GM20000 (cell line): ENCODE measurements around the gene FKBP4.
A peak's percentile ranks its signal among the peaks of the same experiment; 100 is the strongest.

ENCODE experiments used
- DNase-seq: peaks from one replicate; pipeline ENCODE4 v3.0.0; 2012; ENCODE audit warnings: low spot score
- TF ChIP-seq, protein P1 (sequence below): IDR thresholded peaks from 2 replicates; pipeline ENCODE4 v1.5.1; 2012; ENCODE audit warnings: mild to moderate bottlenecking, control low read depth; ENCODE audit errors: extremely low read depth, missing control alignments

Gene FKBP4

DNA sequence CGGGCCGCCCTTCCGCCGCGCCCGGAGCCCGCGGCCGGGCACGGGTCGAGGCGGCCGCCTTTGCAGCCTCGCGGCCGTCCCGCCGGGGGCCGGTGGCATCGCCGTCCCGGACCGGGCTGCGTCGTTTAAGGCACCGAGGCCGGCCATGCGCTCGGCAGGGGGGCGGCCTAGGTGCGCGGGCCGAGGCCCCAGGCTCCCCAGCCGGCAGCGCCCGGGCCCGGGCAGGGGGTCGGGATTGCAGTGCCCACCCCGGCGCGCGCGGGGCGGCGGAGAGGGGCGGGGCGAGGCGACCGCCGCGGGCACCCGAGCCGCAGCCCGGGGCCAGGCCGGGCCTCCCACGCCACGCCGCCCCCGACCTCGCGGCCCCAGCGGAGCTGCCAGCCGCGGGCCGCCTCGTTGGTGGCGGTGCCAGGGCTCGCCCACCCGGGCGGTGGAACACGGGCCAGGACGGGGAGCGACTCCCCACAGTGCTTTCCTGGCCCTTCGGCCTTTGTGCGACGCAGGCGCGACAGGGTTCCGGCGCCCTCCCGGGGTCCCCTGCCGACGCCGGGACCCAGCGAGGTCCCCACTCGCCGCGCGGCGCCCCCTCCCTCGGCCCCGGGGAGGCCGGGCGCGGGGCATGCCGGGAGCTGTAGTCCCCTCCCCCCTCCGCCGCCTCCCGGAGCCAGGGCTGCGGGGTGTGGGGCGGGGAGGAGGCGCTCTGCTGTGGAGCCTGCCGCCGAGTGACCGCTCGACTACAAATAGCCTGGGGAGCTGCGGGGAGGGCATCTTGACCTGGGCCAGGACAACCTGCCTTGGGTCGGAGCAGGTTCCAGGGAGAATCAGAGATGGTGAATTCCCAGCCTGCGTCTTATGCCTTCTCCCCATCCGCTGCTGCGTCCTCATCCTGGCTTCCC is 769 bp downstream of the FKBP4 start:
- peak; percentile 96 for DNase-seq
- TF ChIP-seq, protein P1, sequence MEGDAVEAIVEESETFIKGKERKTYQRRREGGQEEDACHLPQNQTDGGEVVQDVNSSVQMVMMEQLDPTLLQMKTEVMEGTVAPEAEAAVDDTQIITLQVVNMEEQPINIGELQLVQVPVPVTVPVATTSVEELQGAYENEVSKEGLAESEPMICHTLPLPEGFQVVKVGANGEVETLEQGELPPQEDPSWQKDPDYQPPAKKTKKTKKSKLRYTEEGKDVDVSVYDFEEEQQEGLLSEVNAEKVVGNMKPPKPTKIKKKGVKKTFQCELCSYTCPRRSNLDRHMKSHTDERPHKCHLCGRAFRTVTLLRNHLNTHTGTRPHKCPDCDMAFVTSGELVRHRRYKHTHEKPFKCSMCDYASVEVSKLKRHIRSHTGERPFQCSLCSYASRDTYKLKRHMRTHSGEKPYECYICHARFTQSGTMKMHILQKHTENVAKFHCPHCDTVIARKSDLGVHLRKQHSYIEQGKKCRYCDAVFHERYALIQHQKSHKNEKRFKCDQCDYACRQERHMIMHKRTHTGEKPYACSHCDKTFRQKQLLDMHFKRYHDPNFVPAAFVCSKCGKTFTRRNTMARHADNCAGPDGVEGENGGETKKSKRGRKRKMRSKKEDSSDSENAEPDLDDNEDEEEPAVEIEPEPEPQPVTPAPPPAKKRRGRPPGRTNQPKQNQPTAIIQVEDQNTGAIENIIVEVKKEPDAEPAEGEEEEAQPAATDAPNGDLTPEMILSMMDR, result no peak

DNA sequence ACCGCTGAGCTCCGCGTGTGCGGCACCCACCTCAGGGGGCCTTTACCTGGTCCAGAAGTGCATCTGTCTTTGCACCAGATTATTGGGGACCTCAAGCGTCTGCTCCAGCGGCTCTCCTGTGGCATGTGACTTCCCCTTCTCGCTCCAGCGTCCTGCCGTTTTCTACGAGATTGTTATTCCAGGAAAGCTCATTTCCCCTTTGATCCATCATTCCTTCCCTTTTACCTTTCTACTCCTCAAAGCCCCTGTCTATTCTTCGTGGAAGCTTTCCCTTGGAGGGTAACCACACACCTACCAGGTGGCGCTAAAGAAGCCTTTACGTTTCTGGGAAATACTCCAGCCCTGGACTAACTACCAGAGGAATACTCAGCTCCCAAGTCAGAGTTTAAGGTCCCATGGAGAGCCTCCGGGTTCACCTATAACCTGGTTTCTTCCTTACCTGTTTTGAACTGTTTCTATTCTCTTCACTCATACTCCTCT is 1.5 kb downstream of the FKBP4 start:
- TF ChIP-seq, protein P1, result no peak
- peak; percentile 32 for DNase-seq

DNA sequence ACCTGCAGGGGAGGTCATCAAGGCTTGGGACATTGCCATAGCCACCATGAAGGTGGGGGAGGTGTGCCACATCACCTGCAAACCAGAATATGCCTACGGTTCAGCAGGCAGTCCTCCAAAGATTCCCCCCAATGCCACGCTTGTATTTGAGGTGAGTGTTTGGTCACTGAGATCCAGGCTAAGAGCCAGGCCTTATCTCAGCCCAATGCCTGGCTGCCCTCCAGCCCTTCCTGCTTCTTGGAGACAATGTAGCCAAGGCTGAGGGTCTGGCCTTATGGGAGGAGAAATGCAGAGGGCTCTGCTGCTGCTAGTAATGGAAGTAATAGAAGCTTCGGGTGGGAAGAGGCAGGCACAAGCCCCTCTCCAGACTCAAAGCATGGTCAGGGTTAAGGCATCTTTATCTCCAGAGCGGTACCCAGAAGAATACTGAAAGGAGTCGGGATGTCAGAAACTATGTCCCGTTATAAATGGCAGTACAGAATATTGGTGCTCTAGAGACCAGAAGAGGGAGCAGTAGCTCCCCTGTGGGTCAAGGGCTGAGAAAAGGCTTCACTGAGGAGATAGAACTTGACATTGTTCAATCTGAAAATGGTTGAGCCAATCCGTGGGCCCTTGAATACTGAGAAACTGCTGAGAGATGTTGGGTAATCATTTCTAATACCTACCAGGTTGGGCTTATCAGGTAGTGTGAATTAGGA is 3.1 kb downstream of the FKBP4 start:
- TF ChIP-seq, protein P1, result no peak

DNA sequence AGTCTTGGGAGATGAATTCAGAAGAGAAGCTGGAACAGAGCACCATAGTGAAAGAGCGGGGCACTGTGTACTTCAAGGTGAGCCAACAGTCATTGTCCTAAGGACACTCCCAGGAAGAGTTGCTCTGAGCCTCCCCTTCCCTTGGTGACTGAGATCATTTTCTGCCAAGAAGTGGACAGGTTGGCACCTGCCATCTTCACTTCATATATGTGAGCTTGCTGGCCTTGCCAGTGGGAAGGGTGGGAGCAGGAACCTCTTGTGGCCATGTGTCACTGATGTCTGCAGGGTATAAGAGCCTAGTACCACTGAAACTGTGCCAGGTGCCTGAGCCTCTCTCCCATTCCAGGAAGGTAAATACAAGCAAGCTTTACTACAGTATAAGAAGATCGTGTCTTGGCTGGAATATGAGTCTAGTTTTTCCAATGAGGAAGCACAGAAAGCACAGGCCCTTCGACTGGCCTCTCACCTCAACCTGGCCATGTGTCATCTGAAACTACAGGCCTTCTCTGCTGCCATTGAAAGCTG is 5.3 kb downstream of the FKBP4 start:
- TF ChIP-seq, protein P1, result no peak
- no peak for DNase-seq

More for the DNA sequence above, 3.1 kb downstream of the FKBP4 start:
- DNase-seq, result no peak

DNA sequence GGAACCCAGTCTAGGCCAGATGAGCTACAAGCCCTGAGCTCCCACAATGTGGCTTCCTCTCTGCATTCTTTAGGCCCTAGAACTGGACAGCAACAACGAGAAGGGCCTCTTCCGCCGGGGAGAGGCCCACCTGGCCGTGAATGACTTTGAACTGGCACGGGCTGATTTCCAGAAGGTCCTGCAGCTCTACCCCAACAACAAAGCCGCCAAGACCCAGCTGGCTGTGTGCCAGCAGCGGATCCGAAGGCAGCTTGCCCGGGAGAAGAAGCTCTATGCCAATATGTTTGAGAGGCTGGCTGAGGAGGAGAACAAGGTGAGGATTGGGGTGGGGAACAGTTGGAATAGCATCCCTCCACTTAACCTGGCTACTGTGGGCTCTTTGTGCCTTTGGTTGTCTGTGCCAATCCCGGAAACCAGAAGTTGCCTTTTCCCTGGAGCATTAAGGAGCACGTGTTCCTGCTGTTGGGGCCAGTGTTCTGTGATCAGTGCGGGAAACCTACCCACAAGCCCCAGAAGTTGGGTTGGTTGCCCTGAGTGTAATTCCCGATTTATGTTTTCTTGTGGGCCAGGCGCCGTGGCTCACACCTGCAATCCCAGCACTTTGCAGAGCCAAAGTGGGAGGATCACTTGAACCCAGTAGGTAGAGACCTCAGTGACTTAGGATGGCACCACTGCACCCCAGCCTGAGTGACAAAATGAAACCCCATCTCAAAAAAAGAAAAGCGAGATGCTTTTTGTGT is 6.4 kb downstream of the FKBP4 start:
- DNase-seq, result no peak
- TF ChIP-seq, protein P1, result no peak

DNA sequence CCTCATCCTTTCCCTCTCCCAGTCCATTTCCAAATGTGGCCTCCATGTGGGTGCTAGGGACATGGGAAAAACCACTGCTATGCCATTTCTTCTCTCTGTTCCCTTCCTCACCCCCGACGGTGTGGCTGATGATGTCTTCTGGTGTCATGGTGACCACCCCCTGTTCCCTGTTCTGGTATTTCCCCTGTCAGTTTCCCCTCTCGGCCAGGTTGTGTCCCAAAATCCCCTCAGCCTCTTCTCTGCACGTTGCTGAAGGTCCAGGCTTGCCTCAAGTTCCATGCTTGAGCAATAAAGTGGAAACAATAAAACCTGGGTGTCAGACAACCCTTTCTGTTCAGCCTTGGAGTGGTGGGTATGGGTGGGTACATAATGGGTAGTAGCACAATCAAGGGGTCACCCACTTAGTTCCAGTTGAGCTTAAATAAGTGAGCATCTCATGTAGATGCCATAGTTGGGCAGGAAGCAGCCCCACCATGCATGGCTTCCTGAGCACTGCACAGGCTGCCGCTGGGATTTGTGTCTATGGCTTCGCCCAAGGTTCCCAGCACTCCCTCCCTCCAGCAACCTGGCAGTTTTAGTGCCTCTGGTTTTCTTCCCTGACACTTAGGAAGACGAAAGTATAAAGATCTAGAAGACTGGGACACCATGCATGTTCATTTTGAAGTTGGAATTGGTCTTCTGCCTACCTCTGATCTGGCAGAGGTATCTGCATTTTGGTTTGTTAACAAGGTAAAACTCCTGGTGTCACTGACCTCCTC is 9.0 kb downstream of the FKBP4 start:
- TF ChIP-seq, protein P1, result no peak
- peak; percentile 48 for DNase-seq
